Measurements from ENCODE around the gene ARAP1.

Gene ARAP1

DNA sequence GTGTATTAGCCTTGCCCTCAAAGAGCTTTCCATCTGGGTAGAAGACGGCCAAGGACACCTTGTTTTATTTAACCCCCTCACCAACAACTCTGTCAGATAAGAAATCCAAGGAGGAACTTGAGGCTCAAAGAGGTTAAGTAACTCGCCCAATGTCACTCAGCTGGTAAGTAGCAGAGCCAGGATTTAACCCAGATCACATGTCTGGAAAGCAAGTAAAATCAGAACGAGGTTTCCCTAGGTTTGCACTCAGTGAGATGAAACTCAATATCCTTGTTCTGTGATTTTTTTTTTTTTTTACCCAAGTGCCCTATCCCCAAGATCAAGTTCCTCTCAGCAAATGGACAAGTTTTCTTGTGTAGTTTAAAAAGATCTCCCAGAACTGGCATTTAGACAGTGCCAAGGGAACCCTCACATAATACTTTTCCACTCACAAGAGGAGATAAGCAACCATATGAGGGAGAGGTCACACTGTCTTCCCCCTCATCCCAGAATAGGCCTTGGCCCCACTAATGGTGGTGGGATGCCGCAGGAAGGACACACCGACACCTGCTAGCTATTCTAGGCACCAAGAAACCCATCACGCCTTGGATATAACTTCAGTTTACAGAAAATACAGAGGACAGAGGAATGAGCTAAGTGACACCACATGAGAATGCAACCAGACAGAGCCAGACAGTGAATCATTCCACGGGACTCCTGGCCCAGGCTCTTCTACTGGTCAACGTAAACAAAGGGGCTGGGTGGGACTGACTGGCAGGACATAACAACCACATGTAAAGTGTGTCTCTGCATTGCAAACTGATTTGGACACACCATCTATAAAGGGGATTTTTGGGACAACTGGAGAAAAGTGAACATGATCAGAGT is 8.6 kb upstream of the ARAP1 start:
- DNase-seq = no peak

DNA sequence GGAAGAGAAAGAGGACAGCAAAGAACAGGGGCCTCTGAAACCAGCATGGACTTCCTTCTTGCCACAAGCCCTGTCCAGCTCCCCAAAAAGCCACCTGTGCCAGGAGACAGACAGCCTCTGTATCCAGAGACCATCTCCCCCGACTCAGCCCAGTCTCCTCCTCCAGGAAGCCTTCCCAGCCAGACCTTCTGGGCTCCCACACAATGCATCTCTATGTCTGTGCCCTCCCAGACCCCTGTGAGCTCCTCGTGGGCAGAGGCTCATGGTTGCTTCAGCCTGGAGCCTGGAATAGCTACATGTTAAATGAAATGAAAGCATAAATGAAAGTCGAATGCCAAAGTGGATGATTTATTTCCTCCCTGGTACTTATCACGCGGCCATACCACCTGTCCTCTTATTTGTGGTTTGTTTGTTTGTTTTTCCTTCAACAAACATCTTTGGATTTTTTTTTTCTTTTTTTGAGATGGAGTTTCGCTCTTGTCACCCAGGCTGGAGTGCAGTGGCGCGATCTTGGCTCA is 7.3 kb upstream of the ARAP1 start:
- no peak for DNase-seq

DNA sequence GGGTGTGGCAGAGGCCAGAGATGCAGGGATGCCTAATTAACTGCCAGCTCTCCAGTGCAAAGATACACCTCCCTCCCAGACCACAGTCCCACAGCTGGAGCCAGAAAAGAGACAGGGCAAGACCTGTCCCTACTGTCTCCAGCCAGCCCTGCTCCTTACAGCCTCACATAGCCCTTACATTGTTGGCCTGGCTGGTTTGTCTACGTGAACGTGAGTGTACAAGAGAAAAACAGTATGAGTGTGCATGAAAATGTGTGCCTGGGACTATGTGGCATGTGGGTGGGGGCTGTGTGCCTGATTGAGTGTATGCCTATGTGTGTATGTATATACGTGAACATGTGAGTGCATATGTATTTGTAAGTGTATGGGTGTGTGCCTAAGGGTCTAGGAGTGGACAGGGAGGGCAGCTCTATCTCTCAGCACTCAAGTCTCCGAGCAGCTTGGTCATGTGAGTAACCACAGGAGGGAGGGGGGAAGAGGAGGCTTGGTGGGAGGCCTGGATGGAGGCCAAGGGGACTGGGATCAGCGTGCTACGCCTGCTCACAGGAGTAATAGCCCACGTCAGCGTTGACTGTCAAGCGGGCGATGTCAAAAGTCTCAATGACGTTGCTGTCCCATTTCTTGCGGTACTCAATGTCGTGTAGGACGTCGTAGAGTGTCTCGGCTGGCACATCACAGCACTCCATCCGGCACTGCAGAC is 6.6 kb upstream of the ARAP1 start:
- no peak for DNase-seq

- DNase-seq = no peak
Measured at GRCh38 chr11:72758304-72758689, 6.1 kb upstream of the ARAP1 start.

- DNase-seq = no peak
Measured at GRCh38 chr11:72755713-72756285, 3.6 kb upstream of the ARAP1 start.

- no peak for DNase-seq
Measured at GRCh38 chr11:72754544-72755155, 2.4 kb upstream of the ARAP1 start.

DNA sequence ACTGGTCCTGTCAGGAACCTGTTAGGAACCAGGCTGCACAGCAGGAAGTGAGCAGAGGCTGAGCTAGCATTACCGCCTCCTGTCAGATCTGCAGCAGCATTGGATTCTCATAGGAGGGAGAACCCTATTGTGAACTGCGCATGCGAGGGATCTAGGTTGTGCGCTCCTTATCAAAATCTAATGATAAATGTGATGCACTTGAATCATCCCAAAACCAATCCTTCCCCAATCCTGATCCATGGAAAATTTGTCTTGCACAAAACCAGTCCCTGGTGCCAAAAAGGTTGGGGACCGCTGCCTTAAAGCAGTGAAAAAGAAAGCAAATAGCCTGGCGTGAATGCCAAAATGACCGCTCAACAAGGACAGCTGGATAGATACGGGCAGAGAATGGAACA is 1.9 kb upstream of the ARAP1 start:
- DNase-seq = no peak

DNA sequence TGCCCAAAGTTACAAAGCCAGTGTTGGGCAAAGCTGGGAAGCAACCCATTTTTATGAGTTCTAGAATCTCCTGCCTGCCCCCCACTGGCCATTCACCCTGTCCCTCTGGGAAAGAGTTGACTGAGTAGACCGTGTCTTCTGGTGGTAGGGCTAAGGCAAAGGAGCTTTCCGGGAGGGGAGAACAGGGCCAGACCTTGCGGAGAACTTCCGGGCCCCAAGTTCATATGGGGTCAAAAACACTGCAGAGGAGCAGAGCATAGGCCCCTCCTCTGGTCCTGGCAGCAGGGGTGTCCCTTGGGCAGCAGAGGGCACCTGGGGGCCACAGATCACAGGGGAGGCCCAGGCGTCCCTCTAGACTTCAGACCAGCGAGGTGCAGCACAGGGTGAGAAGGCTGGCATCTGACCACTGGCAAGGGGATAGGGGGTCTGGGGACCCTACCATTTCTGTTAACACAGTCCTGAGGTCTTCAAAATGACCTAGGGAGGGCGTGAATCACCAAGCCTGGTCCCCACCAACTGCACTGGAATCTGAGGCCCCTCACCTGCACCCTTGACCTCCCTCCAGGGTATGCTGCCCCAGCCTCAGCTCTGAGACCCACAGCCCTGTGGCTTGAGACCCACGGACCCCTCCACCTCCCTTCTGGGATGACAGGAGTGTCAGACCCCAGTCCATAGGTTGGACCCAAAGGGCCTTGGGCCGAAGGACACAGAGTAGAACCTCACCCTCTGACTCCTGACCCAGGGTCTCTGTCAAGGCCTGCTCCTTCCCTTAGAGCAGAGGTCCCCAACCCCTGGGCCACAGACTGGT is 1.3 kb upstream of the ARAP1 start:
- DNase-seq = no peak

DNA sequence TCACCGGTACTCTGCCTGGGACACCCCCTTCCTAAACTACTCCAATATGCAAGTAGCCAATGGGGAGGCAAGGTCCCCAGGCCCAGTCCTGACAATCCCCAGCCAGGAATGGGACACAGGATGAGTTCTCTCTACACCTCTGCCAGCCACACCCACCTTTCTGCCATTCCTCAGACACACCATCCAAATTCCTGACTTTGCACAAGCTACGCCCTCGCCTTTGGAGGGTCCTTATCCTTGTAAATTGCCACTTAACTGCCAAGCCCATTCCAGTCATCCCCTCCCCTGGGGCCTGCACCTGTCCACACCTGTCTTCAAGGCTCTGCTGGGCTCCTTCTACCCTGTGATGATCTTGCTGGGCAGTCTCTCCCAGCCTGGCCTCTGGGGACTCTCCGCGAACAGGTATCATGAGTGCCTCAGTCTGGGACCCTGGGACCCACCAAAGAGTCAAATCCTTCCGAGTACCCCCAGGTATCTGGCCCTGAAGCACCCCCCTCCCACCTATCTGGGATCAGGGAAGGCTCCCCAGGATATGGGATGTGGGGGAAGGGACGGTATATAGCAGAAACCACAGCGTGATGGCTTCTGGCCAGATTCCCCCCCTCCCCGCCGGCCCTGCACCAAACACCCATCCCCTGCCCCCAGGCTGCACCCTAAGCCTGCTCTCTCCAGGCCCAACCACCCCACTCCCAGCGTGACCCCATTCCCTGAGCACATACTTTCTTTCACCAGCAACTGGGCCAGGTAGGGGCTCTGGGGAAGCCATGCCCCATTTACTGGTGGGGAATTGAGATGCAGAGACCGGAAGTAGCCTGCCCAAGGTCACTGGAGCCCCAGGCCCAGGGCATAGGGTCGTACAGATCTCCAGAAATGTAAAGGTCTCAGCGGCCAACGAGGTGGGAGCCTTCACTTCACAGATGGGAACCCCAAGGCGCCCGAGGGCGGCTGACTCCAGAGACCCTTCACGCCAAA is 806 bp downstream of the ARAP1 start:
- DNase-seq = no peak

- no peak for DNase-seq
Measured at GRCh38 chr11:72750556-72751115, 1.6 kb downstream of the ARAP1 start.

- DNase-seq = no peak
Measured at GRCh38 chr11:72750086-72750485, 2.1 kb downstream of the ARAP1 start.

DNA sequence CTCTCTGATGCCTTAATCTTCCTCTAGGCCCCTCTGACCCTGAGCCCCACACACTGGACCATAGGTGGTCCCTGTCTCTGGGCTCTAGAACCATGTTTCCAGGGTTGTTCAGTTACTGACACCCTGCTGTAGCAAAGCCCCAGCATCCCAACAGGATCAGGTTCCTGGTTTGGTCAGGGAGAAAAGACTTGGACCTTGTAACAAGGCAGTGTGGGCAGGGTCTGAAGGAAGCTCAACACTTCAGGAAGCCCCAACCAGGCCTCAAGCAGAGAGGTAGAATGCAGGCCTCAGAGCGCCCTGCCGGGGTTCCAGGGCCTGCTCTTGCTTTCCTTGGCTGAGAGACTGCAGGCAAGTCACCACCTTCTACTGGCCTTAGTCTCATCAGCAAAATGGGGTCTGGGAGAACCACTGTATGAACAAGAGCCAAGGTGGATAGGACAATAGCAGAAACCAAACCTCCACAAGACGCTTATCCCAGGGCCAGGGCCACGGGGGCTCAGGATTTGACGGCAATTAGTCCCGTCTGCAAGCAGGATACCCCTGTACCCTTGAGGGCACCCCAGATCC is 4.8 kb downstream of the ARAP1 start:
- DNase-seq = no peak

DNA sequence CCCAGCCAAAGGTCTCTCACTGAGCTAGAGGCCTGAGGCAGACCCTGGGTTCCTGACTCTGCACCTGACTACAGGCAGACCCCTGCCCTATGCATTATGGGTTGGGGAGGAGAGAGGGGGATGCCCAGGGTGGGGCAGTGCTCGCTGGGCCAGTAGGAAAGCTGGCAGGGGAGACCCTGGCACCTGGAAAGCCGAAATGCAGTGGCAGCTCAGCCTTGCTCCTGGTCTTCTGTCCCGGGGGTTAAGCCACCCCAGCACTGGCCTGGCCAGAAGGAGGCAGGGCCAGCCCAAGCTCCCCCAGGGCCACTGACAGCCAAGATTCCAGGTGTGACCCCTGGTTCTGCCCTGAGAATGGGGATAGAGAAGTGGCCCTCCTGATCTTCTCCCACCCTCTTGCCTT is 5.4 kb downstream of the ARAP1 start:
- DNase-seq = no peak

DNA sequence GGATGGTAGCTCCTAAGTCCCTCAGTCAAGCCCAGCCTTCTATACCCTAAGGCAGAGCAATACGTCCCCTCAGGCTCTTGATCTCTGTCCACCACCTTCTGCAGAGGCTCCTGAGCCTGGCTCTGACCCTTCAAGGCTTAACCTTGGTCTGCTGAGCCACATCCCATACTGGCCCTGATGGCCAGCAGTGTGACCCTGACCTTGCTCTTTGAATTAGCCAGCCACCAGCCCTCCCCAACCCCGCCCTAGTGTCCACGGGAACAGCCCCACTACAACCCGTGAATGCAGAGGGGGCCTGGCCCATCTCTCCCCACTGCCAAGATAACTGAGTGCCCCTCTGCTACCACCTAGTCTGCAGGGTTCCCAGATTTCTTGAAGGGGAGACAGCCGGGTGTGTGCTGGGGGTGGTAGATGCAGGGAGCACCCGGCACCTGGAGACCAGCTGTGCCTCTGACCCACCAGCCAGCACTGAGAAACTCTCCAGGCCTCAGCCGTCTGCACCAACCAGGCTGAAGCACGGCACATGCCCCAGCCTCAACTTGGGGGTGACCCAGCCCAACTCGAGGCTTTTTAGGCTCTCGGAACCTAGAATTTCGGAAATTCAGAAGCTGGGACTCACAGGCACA is 6.2 kb downstream of the ARAP1 start:
- no peak for DNase-seq

DNA sequence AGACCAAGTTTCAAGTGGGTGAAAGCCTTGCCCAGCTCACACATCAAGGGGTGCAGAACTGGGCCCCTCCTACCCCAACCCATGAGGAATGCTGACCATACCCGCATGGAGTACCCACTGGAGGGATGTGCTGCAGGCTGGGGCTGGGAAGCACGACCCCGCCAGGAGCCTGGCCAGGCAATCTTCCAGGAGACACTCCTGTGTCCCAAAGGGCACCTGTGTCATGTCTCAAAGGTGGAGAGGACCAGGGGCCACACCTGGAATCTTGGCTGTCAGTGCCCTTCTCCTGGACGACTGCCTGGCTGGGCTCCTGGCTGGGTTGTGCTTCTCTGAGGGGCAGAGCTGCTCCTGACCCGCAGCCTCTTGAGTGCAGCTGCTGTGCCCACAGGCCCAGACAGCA is 6.7 kb downstream of the ARAP1 start:
- no peak for DNase-seq

DNA sequence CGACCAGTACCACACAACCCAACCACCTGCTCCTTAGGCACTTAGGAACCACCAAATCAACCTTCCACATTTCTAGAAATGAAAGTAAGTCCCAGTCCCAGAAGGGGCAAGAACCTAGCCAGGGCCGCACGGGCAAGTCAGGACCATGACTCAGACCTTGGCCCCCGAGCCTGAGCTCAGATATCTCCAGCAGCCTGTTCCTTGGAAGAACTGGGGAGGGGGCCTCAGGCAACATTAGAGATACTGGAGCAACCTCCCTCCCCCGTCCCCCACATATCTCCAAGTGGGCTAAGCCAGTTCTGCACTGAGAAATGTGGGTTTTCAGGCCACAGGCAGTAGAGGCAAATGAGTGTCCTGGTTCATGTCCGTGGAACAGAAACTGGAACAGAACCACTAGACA is 7.7 kb downstream of the ARAP1 start:
- DNase-seq = no peak

DNA sequence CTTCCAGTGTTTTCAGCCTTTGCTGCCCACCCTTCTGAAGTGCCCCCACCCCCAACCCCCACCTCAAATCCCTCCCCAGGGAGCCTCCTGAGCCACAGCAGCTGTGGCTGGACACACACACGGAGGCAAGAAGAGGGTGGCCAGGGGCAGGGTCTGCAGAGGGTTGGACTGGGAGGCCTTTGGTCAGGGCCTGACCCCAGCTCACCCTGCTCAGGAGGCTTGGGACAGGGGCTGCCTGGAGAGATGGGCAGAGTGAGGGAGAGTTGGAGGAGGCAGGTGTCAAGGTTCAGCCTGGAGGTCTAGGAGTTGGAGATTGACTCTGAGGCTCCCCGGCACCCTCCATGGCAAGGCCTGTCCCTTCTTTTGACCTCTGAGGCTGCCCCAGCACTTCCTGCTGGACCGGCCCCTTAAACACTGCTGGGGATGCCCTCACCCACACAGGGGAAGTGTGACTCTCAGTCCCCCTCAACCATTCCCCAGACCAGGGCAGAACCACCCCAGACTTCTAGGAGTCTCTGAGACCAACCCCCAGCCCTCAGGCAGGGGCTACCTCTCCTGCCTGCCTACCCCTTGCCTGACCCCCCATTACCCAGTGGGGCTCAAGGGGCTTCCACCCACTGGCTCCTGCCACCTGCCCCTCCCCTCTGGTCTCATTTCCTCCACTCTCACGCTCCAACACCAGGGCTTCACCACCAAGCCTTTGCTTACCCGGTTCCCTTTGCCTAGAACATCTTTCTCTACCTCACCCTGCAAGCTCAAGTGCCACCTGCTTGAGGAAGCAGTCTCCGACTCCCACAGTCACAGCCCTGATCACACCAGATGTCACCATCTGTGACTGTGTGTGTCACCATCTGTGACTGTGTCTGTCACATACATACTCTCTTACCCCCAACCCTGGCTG is 8.6 kb downstream of the ARAP1 start:
- DNase-seq = no peak

DNA sequence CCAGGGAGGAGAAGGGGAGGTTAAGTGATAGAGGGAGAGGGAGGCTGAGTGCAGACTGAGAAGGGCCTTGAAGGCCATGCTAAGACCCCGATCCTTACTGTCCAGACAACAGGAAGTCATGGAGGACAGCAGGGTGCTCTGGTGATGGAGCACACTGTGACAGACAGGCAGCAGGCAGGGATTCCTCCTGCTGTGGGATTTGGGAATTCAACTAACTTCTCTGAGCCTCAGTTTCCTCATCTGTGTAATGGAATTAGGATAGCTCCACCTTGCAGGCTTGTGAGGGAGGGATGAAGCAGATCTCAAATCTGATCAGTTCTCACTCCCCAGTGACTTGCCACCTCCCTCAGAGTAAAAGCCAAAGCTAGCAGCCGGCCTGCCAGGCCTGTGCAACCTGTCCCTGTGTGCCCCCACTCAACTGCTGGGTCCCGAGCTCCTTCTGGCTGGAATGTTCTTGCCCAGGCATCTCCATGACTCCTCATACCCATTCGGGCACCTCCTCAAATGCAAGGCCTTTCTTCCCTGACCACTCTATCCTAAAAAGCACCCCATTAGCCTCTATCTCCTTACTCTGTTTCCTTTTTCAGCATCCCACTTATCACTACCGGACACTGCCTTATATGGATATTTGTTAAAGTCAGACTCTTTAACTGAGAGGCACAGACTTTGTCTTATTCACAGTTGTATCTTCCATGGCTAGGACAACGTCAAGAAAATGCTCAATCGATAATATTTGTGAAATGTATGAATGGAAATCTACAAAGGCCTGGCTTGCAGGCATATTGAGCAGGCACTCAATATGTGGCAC is 9.5 kb downstream of the ARAP1 start:
- no peak for DNase-seq

All from GOT3 (cell line).